HG02938 (cell line): ENCODE results near the gene TBL1X.

Experiments
- ATAC-seq: cut with Tn5 transposase; IDR thresholded peaks from one replicate; pipeline ENCODE4 v1.9.1; 2021; ENCODE audit warnings: mild to moderate bottlenecking, moderate library complexity; ENCODE audit not compliant: unreplicated experiment

The TBL1X gene

DNA sequence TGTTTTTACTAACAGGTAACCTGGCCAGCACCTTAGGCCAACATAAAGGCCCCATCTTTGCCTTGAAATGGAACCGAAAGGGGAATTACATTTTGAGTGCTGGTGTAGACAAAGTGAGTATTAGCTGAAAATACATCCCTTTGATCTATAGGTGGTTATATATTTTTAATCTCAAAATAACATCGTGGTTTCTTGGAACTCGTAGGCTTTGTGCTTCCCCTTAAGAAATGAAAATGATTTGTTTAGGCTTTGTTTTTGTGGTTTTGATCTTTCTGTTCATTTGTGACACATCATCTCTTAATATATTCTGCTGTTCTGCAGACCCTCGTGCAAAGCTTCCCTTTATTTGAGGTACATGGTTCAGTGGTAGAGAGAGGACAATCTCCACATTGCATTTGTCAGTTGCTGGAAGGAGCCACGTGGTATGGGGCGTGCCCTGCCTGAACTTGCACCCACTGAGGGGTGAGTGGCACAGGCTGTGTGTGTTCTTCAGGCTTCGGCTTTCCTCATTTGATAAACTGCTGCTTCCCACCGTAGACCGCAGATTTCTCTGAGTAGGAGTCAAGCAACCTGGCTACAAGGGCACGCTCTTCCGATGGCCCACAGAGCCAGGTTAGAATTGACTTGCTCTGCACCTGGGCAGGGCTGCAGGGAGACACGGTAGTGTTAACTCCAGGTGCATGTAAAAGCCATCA, 228.6 kb downstream of the TBL1X start:
- no peak for ATAC-seq

DNA sequence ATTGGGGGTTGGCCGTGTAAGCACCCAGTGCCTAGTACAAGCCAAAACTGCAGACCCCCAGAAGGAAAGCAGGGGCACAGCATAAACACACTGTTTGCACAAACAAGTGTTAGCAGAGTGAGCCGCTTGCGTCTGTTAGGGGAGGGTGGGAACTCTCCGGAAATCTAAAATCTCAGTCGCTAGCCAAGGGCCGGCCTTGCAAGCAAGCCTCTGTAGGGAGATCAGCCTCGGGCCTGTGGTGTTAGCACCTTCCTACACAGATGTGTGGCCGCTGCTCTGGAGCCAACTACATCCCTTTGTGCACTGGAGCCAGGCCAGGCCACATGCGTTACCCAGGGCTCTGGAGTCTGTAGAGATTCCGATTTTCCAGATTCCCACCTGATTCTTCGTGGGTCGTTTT, 233.7 kb downstream of the TBL1X start:
- ATAC-seq: no peak

DNA sequence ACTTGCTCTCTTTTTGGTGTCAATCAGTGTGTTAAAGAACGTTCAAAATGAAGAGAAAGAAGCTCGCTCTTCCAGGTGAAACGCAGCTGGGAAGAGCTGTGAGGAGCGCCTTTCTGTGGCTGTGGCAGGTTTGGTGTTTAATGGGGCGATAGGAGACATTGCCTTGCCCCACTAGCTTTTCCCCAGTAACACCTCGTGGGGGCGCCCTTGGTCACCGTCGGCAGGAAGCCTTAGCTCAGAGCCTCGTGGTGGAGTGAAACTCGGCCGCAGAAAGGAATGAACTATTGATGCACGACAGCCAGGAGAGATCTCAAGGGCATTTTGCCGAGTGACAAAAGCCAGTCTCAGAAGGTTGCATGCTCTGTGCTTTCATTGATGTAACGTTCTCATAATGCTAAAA, 235.7 kb downstream of the TBL1X start:
- no peak for ATAC-seq

DNA sequence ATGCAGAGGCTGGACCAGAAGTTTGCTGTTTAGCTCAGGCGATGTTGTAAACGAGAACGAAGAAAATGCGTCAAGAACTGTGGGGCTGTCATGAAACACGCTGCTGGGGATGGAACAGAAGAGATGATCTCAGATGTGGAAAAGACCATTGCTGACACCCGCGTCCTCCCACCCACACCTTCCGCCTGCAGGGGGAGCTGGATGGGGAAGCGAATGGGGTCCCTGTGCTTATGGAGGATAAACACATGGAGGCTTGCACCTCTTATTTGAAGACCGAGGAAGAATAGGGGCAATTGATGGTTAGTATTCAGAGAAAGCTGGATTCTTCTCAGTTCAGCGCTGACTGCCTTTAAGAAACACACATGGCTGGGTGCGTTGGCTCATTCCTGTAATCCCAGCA, 236.9 kb downstream of the TBL1X start:
- no peak for ATAC-seq

DNA sequence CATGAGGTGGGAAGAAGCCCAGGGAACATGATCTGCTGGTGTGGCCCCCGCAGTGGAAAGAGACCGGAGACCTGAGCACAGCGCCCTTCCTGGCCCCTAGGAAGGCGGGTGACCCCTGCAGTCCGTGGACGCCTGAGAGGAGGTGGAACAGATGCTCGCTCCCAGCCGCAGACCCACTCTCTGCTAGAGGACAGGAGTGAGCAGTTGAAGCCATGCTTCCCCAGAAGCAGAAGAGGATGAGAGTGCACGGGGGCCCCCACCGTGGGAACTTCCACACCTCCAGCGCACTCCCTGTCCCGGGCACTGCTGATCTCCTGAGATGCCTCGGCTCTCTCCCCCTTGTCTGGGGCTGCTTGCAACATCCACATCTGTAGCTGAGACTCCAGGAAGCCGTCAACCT, 238.5 kb downstream of the TBL1X start:
- no peak for ATAC-seq

DNA sequence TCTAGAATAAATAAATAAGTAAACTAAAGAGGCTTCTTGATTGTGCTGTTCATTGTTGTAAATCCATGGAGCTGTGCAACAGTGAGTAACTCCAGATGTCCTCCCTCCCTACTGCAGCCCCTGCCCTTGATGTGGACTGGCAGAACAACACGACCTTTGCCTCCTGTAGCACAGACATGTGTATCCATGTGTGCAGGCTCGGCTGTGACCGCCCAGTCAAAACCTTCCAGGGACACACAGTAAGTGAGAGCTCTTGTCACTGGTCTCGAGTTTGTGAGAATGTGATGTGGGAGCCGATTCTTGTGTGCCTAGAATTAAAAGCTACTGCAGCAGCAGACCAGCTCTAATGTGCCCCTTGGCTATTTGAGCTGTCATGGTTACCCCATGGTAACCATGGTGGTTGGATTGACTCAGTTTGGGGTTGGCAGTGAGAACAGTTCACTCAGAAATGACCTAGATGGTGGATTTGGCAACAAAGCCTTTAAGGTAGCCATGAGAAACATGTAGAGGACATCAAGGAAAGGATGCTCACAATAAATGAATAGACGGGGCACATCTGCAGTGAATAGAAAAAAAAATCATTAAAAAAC, 240.1 kb downstream of the TBL1X start:
- ATAC-seq: no peak

DNA sequence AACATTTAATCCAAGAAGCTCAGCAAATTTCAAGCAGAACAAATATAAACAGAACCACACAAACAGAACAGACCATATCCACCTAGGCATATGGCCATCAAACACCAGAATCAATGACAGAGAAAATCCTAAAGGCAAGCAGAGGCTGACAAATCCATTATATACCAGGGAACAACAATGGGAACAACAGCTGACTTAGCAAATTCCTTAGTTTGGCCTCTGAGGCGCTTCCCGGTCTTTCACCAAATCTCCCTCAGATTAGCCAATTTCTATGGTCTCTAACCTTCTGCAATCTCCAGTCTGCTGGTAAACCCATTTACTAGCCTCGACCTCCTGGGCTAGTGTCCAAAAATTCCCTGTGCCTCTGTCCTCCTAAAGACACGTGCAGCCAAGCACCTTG, 241.6 kb downstream of the TBL1X start:
- ATAC-seq: no peak

DNA sequence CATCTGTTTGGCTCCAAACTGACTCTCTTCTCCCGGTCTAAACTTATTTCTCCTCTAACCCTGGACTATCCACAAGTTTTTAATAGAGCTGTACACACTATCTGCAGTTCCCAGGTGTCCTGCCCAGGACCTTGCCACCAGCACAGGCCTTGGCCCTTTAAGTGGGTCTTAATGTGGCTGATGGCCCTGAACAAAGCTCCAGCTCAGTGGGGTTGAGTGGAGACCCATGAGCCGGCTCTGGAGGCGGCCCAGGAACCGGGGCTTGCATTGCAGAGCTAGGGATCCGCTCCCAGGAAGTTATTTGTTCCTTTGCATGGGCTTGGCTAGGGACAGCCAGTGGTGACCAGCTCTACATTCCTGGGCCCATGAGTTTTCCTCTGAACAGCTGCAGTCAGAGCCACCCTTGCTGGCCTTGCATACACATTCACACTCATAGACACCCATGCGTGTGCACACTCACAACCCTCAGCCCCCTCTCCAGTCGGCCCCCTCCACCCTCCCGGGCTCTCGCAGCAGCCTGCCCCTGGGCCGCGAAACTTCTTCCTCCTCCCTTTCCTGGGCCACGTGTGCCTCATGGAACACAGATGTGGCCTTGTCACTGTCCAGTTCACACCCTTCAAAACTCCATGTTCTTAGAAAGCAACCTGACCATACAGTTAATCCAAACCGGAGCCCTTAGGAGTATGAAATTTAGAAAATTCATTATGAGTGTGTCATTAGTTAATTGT, 242.6 kb downstream of the TBL1X start:
- ATAC-seq: no peak

DNA sequence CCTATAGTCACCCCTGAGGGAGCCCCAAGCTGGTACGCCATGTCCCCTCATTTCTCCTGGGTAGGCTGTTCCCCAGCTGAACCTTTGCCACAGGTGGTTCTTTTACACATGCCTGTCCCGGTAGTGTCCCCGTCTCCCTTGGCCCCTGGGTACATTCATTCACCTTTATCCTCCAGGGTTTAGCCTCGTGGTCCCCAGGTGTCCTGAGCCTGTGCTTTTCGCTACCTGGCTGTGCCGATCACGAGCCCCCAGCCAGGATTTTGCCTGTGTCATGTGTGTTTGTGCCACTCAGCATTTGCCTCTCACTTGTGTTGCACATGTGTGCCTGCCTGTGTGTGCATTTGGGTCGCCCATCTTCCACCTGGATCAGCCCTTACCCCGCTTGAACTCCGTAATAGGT, 243.2 kb downstream of the TBL1X start:
- ATAC-seq: no peak

DNA sequence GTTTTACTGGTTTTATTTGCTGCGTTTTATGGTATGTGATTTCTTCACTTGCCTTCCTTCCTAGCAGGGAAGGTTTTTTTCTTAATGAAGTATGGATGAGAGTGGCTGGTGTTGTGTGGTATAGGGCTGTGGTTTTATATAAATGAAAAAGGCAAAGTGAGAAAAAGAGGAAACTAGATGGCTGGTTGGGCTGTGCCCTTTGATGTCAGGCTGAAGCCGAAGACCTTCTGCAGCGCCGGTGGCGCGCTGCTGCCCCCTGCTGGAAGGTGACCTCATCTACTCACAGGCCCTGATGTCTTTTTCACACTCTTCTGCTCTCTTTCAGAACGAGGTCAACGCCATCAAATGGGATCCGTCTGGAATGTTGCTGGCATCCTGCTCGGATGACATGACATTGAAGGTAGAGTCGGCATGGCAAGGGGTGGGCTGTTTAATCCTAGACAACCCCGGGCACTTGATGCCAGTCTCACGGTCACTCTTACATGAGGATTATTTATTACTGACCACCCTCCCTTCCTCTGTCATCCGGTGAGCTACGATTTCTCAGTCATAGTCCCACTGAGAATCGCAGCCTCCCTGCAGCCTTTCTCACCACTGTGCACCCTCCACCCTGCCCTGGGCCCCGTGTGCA, 244.2 kb downstream of the TBL1X start:
- ATAC-seq: no peak

DNA sequence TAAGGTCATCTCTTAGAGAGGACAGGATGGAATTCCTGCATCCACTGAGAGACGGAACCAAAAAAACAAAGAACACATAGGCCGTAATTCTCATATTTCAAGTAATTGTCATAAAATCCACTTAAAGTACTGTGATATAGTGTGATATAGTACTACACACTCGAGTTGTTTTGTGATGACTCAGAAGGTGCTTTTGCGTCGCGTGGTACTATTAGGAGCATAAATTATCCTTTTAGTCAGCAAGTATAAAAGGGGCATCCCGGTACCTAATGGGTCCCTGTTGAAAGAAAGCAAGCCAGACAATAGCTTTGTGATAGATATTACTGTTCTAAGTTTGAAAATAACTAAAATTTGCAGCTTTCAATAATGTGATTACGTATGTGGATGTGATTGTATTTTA, 245.5 kb downstream of the TBL1X start:
- no peak for ATAC-seq

DNA sequence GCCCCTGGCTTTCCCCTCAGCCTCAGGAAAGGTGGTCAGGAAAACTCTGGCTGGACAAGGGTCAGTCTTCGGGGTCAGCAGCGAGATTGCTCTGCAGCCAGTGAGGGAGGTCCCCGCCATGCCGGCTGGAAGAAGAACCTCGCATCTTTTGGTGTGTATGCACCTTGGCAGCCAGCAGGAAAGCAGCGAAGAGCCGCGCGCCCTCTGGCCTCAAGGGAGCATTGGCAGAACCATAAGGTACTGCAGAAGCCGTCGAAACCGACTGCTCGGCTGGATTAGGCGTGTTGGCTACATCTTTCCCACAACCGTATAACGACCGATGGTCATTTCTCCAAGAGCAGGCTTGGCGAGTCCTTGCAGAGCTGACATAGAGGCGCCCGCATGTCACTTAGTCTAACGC, 252.5 kb downstream of the TBL1X start:
- no peak for ATAC-seq

DNA sequence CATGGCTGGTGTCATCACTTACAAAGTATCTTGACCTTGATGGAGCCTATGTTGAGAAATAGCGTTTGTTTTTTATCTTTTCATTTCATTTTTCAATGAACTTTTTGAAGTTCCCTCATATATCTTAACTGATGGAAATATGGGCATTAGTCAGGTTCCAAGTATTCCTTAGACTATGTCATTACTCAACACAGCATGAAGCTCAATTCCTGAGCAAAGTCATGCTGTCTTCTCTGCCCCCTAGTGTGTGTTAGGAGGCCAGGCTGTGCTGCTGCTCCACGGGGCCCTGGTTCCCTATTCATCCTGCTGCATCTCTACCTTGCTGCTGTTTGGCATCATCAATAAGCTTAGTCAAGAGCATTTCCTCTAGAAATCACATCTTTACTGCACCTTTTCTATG, 259.9 kb downstream of the TBL1X start:
- ATAC-seq: no peak

DNA sequence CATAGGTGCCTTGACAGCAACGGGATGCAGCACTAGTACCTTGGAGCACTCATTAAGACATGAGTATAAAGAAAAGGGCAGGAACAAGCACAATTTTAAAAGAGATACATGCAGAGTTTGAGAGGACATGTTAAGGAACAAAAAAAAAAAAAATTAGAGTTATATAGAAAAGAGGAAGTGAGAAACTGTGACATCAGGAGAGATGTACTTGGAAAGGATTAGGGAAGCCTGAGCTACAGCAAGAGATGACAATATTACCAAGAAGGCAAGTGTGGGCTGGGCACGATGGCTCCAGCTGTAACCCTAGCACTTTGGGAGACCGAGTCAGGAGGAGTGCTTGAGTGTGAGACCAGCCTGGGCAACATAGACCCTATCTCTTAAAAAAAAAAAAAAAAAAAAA, 263.4 kb downstream of the TBL1X start:
- no peak for ATAC-seq

DNA sequence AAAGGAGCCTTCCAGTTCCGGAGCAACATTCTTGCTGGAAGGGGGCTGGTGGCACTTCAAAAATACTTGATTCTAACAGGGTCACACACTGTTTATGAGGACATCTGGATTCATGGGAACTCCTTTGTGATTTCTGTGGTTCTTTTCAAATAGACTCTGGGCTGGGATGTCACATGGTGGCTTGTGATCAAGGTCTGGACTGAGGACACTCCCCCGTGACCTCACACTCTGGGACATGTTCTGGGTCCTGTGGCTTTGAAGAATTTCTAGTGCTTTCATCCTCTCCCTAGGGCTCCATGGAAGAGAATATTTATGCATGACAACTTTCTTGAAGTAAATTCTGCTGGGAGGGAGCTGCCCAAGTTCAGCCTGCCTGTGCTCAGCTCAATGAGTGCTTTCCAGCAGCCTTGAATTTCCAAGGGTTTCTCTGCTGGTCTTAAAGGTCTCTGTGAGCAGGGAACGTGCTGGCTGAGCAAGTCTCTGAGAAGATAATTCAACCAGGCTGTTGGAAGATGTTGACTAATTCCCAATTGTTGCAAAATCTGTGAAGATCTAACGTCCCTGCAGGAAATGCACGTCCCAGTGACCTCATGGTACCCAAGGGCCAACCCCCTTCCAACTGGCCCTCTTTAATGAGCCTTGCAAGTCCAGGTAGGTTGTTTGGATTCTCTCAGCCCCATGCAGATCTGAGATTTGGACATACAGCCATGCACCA, 264.5 kb downstream of the TBL1X start:
- no peak for ATAC-seq

DNA sequence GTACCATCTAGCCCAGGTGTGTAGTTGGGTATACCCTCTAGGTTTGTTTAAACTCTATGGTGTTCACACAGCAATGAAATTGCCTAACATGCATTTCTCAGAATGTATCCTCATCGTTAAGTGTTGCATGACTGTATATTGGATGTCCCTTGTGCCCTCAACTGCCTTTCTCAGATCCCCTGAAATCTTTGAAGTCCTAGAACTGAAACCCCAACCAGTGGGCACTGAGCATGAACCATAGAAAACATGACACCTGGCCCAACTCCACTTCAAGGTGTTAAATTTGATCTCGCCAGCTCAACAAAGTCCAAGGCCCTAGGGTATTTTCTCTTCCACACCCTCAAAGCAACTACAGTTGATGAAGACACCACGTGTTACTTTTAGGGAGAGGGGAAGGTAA, 265.2 kb downstream of the TBL1X start:
- no peak for ATAC-seq

DNA sequence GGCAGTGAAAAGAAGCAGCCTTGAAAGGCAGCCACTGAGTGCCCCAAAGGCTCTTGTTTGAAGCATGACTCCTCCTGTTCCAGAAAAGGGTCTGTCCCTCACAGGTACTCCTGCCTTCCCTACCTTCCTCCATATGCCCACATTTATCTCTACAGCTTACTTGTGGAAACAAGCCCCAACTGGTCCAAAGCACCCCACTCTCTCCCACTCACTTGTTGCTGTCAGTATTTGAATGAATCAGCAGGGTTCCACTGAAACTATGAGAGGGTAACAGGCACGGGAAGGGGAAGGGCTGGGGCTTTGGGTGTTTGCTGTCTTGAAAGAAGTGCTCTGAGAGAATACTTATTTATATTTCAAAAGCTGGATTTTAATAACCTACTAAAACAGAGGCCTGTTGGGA, 265.9 kb downstream of the TBL1X start:
- ATAC-seq: no peak

DNA sequence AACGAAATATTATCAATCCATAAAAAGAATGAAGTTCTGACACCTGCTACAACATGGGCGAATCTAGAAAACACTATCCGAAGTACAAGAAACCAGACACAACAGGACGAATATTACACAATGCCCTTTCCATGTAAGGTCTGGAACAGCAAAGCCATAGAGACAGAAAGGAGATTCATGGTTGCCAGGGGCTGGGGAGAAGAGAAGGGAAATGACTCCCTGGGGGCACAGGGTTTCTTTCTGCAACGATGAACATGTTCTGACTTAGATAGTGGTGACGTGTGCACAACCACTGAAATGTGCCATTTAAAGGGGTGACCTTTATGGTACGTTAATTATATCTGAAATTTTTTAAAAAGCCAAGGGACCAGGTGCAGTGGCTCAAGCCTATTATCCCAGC, 272.5 kb downstream of the TBL1X start:
- ATAC-seq: no peak

DNA sequence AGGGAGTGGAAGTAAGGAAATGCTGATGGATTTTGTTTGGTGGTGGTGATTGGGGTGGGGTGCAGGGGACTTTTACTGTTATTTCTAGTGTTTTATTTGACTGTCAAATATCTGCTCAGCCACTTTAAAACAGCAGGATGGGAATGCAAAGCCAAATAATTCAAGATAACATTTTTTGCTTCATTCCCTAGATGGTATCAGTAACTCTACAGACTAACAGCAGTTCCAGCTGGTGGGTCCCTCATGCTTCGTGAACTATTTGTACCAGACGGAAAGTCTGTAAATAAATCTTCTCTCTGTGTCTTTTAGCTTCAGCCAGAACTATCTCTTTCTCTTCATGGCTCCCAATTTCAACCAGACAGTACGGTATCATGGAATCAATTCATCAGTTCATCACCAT, 273.3 kb downstream of the TBL1X start:
- no peak for ATAC-seq

DNA sequence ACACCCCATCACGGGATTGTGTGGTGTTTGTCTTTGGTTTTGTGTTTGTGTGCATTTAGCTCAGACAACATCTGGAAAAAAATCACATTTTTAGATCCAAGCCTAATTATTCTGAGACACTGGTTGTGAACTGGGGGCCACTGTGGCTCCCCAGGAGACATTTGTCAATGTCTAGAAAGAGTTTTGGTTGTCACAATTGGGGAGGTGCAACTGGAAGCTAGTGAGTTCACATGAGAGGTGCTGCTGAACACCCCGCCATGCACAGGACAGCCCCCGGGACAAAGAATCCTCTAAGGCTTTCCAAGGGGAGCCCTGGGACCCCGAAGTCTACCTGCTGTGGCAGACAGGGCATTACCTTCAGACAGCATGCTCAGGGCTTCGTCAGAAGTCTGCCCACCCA, 274.3 kb downstream of the TBL1X start:
- ATAC-seq: no peak

DNA sequence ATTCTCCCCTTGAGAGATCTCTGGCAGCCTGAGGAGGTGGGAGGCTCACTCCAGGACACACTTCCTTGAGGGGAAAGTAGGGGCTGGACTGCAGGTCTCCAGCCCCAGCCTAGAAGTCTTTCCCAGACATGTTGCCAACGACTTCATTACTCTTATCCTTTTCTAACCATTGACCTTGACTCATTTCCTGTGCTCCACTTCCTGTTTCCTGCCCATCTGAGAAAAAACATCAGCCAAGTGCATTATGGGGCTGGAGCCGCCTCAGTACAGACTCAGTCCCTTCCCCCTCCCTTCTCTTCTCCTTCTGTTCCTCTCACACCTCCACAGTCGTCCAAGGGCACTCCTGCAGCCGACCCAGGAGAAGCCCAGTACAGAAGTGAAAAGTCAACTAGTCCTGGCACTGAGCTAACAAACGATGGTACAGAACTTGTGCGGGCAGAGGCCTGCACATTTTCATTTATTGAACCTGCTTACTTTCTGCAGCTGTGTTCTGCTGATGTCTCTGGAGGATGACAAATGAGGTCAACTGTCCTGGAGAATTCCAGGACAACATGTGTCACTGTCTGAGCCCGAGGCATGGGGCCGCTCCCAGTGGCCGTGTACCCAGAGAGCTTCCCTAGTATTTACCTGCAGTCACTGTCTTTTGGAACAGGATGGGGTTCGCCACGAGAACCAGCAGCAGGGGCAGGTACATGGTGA, 280.7 kb downstream of the TBL1X start:
- no peak for ATAC-seq
